Type B pancreatic cell (in vitro differentiated cells): Measurements from ENCODE around the gene KAZN. TPM values are rescaled to one million over a fixed set of nuclear protein-coding genes. Genes with fewer than 3 reads are reported as not detected.

Source experiments
- DNase-seq: peaks from one replicate; pipeline ENCODE4 v3.0.0; 2021; ENCODE audit warnings: mixed read lengths; ENCODE audit not compliant: unreplicated experiment; ENCODE audit errors: extremely low spot score
- H3K27ac Mint-ChIP-seq: 2 replicates; pipeline ENCODE4 v1.8.0; 2021; ENCODE audit warnings: mild to moderate bottlenecking, mixed read lengths
- H3K27me3 Mint-ChIP-seq: 2 replicates; pipeline ENCODE4 v1.8.0; 2021; ENCODE audit warnings: mixed read lengths
- H3K36me3 Mint-ChIP-seq: 2 replicates; pipeline ENCODE4 v1.8.0; 2021; ENCODE audit warnings: mixed read lengths
- H3K4me1 Mint-ChIP-seq: one replicate; pipeline ENCODE4 v1.8.0; 2021; ENCODE audit warnings: mixed read lengths; ENCODE audit not compliant: unreplicated experiment
- H3K4me3 Mint-ChIP-seq: 2 replicates; pipeline ENCODE4 v1.8.0; 2021; ENCODE audit warnings: mild to moderate bottlenecking, mixed read lengths
- H3K9me3 Mint-ChIP-seq: 2 replicates; pipeline ENCODE4 v1.8.0; 2021; ENCODE audit warnings: mixed read lengths
- total RNA-seq: library from RNA; stranded (reverse); gene quantifications from 2 replicates; pipeline ENCODE4 v1.2.1, GENCODE V29; 2021; ENCODE audit warnings: low replicate concordance
- TF ChIP-seq, protein P1 (sequence below): fragments of 200-600 bp; sonication (generic); conservative IDR thresholded peaks from 2 replicates; pipeline ENCODE4 v1.5.0; 2021; ENCODE audit warnings: antibody characterized with exemption, mild to moderate bottlenecking

The KAZN gene
- total RNA-seq, 1 donor from 2014 or later: 33.7 TPM

DNA sequence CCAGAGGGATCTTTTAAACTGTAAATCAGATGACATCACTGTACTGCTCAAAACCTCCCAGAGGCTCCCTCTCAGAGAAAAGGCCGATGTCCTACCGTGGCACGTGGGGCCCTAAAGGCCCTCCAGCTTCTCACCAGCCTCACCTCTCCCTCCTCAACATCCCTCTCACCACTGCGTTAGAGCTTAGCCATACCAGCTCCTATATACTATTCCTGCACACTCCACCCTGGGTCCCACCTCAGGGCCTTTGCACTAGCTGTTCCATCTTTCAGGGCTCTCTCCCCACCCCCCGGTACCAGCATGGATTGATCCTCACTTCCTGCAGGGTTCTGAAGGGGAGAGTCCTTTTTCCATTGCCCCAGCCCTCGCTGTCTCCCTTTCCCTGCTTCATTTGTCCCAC lies 111.8 kb downstream of the KAZN start:
- H3K4me1 Mint-ChIP-seq: peaks cover 7% of the 10 kb centered on the region
- H3K9me3 Mint-ChIP-seq: peaks cover 2% of the 10 kb centered on the region
- TF ChIP-seq, protein P1, sequence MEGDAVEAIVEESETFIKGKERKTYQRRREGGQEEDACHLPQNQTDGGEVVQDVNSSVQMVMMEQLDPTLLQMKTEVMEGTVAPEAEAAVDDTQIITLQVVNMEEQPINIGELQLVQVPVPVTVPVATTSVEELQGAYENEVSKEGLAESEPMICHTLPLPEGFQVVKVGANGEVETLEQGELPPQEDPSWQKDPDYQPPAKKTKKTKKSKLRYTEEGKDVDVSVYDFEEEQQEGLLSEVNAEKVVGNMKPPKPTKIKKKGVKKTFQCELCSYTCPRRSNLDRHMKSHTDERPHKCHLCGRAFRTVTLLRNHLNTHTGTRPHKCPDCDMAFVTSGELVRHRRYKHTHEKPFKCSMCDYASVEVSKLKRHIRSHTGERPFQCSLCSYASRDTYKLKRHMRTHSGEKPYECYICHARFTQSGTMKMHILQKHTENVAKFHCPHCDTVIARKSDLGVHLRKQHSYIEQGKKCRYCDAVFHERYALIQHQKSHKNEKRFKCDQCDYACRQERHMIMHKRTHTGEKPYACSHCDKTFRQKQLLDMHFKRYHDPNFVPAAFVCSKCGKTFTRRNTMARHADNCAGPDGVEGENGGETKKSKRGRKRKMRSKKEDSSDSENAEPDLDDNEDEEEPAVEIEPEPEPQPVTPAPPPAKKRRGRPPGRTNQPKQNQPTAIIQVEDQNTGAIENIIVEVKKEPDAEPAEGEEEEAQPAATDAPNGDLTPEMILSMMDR: no peak
- H3K27me3 Mint-ChIP-seq: no peaks in the 10 kb centered on the region
- DNase-seq: no peak
- no peak overlapping the region for H3K4me3 Mint-ChIP-seq
- peaks cover 3% of the 10 kb centered on the region for H3K36me3 Mint-ChIP-seq
- no peak overlapping the region for H3K27ac Mint-ChIP-seq

DNA sequence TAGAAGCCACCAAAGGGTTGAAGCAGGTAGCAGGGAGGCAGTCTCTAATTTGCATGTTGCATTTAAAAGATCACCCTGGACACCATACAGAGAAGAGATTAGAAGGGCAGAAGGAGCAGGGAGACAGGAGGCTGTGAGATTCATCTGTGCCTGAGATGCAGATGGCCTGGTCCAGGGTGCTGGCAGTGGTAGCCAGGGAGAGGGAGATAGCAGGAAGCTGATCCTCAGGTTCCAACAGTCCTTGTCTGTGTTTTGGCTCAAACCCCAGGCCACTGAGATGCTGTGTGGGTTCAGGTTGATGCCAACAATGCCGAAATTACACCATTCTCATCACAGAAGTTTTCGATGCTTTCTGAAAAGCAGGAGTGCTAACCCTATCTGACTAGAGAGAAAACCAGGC lies 113.7 kb downstream of the KAZN start:
- peaks cover 19% of the 10 kb centered on the region for H3K4me1 Mint-ChIP-seq
- H3K36me3 Mint-ChIP-seq: no peaks in the 10 kb centered on the region
- H3K9me3 Mint-ChIP-seq: no peaks in the 10 kb centered on the region
- TF ChIP-seq, protein P1: no peak
- DNase-seq: no peak
- H3K4me3 Mint-ChIP-seq: no peak overlapping the region
- H3K27ac Mint-ChIP-seq: no peak overlapping the region
- H3K27me3 Mint-ChIP-seq: no peaks in the 10 kb centered on the region

DNA sequence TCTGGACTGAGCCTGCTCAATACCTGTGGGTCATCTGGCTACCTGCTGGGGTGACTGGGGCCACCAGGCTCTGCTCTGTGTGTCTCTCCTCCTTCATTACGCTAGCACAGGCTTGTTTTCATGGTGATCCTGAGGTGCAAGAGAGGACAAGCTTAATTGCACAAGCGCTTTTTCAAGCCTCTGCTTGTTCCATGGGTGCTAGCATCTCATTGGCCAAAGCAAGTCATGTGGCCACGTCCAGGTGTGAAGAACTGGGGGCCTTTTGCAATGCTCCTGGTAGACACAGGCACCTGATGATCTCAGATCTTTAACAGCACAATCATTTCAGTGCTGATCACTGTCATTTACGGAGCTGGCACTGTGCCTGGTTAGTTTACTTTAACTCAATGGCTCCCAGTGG lies 114.6 kb downstream of the KAZN start:
- TF ChIP-seq, protein P1: no peak
- Mint-ChIP-seq H3K27me3 (no peaks in the 10 kb centered on the region), H3K36me3 (no peaks in the 10 kb centered on the region), H3K4me3 (no peak overlapping the region), H3K4me1 (peaks cover 20% of the 10 kb centered on the region), H3K27ac (no peak overlapping the region), H3K9me3 (no peaks in the 10 kb centered on the region)
- no peak for DNase-seq

DNA sequence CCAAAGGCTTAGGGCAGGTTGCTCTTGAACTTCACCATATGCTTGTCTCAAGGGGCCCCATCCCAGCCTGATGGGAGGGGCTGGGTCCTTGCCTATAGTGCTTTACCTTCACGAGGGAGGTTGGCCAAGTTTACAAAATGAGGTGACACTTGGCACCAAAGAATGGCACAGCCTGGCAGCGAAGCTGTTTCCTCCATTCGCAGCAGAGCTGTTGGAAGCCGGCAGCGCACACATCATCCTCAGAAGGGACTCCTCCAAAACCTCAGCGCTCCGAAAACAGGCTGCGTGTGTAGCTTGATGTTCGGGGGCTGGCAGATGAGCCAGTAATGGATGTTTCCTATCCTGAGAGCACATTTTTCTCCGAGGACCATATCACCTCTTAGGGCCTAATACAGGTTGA lies 116.8 kb downstream of the KAZN start:
- H3K36me3 Mint-ChIP-seq: peaks cover 3% of the 10 kb centered on the region
- H3K27ac Mint-ChIP-seq: no peak overlapping the region
- TF ChIP-seq, protein P1: no peak
- H3K4me1 Mint-ChIP-seq: peaks cover 20% of the 10 kb centered on the region
- no peak overlapping the region for H3K4me3 Mint-ChIP-seq
- H3K9me3 Mint-ChIP-seq: no peaks in the 10 kb centered on the region
- no peaks in the 10 kb centered on the region for H3K27me3 Mint-ChIP-seq
- no peak for DNase-seq

DNA sequence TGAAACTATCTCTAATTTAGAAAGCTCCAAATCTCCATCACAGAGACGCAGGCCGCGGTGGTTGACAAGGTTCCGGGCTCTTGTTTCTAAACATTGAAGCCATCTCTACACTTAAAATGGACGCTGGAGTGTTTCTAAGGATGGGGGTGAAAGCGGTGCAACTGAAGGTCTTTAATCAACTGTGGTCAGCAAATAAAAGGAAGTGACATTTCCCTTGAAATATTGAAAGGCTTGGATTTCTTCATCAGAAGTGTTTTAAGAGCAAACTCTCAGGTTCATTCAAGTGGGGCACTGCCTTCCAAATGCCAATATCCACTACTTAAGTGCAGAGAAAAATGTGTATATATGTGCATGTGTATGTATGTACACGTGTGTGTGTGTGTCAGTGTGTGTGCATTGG lies 117.3 kb downstream of the KAZN start:
- TF ChIP-seq, protein P1: no peak
- Mint-ChIP-seq H3K36me3 (peaks cover 3% of the 10 kb centered on the region), H3K27me3 (no peaks in the 10 kb centered on the region), H3K4me3 (no peak overlapping the region), H3K9me3 (no peaks in the 10 kb centered on the region), H3K4me1 (peaks cover 20% of the 10 kb centered on the region), H3K27ac (no peak overlapping the region)
- no peak for DNase-seq

DNA sequence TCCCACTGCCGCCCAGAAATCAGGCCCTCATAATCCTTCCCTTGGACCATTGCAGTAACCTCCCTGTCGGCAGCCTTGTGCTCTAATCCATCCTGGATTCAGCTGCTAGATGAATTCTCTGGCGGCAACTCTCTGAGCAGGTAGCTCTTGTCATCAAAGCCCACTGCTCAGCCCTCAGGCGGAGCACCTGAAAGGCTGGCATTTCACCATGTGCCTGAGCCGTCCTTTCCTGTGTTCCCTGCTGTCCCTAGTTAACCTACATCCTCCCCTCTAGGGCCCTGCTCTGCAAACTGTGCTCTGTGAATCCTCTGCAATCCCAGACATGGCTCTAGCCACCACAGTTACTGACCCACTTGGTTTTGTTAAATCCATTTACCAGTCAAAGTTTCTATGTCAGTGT lies 118.0 kb downstream of the KAZN start:
- Mint-ChIP-seq H3K27ac (no peak overlapping the region), H3K4me1 (peaks cover 20% of the 10 kb centered on the region), H3K4me3 (no peak overlapping the region), H3K9me3 (no peaks in the 10 kb centered on the region), H3K36me3 (peaks cover 3% of the 10 kb centered on the region), H3K27me3 (no peaks in the 10 kb centered on the region)
- no peak for DNase-seq
- TF ChIP-seq, protein P1: no peak
